Body of pancreas (tissue), 4 donors: ENCODE data around the gene EPB41L3.

Experiments used
- CTCF ChIP-seq, 7 experiments: fragments of 450-650 bp in 4 of 7; fragments of 200-600 bp in 3 of 7; sonication (generic) in 3 of 7; IDR thresholded peaks; one replicate each; pipeline ENCODE4 v1.5.1; 2016 to 2019; ENCODE audit warnings: antibody characterized with exemption in 7 of 7
- POLR2A ChIP-seq, 3 donors: fragments of 450-650 bp; IDR thresholded peaks; one replicate each; pipeline ENCODE4 v1.6.1; 2016; ENCODE audit warnings: antibody characterized with exemption in 3 of 3, mild to moderate bottlenecking in 2 of 3

- no peak for TF ChIP-seq CTCF (IDR thresholded peaks at IDR 0.05)
- no peak for TF ChIP-seq POLR2A (IDR thresholded peaks at IDR 0.05)
Measured at GRCh38 chr18:5510135-5510846, 33.5 kb downstream of the EPB41L3 start.
